Mesenteric fat pad (tissue), 1 donor: ENCODE measurements around the gene PRR7. TPM values are rescaled to one million over a fixed set of nuclear protein-coding genes. Genes with fewer than 3 reads are reported as not detected.

Experiments
- DNase-seq: peaks from one replicate; pipeline ENCODE4 v3.0.0-alpha.2; 2020; ENCODE audit warnings: low spot score
- total RNA-seq: library from RNA; stranded (reverse); fragmentation: NEBNext Ultra II Directional; extraction: Animal tissue kit (Norgen Biotek cat#: 25700); gene quantifications from one replicate; pipeline ENCODE4 v1.2.1, GENCODE V29; 2021
- donor health status: DM: yes; HTN: yes; CAD: no.

PRR7 gene
- total RNA-seq, 1 donor from 2014 or later: 1.00 TPM

DNA sequence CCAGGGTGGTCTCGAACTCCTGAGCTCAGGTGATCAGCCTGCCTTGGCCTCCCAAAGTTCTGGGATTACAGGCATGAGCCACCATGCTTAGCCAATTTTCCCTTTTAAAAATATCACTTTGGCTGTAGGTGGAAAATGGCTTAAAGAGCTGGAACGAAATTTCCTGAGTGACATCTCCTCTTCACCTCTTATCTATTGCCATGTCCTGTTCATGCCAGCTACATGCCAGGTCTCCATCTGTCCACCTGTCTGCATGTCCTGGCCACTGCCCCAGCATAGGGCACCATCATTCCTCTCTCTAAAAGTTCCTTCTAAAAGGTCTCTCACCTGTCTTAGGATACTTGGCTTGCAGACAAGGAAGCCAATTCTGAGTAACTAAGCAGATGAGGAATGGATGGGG is 22.9 kb upstream of the PRR7 start:
- DNase-seq: no peak

DNA sequence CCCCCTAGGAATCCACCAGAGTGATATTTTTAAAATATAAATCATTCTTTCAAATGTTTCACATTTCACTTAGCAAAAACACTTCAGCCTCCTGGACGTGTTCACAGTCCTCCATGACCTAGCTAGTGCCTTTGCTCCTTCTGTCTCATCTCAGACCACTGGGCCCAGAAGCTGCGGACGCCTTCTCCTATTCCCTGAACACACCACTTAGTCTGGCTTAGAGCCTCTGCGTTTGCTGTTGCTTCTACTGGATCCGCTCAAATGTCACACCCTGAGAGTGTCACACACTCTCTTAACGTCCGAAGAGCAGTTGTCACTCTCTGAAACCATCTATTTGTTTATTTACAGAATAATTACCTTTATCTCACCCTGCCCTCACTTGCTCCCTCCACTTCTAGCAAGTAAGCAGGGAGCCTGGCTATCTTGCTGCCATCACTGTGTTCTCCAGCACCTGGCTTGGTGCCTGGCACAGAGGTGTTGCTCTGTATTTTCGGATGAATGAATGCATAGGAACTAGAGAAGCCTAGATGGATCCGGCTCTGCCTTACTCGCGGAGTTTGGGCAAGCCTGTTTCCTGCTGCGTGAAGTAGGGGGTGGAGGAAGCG is 21.3 kb upstream of the PRR7 start:
- DNase-seq: no peak

DNA sequence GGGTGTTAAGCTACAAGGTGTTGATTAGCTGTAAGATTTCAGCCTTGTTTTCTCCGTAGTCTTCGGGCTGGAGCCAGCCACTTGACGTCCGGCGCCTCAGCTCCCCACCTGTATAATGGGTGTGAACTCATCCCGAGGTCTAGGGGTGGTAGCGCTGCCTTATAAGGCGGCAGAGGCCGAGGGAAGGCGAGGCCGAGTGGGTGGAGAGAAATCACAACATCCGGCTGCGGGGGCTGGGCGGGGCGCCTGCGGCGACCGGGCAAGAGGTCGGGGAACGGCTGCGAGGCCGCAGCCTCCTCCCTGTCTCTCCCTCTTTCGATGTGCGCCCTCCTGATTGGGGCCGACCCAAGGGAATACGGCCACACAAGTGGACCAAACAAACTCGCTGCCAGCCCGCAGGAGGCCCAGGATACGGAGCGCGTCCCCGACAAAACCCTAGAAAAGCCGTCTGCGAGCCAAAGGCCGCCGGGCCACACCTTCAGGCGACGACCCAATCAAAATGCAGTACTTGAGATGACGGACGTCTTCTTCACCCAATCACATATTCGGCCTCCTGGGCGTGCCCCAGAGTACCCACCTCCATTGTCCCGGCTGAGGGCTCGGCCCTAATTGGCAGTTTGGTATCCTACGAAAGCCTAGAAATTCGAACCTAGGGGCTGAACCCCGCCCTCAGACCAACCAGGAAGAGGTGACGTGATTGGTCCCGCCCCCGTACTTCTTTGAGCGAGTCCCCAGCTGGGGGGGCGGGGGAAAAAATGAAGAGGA is 20.6 kb upstream of the PRR7 start:
- DNase-seq: peak; percentile 99

DNA sequence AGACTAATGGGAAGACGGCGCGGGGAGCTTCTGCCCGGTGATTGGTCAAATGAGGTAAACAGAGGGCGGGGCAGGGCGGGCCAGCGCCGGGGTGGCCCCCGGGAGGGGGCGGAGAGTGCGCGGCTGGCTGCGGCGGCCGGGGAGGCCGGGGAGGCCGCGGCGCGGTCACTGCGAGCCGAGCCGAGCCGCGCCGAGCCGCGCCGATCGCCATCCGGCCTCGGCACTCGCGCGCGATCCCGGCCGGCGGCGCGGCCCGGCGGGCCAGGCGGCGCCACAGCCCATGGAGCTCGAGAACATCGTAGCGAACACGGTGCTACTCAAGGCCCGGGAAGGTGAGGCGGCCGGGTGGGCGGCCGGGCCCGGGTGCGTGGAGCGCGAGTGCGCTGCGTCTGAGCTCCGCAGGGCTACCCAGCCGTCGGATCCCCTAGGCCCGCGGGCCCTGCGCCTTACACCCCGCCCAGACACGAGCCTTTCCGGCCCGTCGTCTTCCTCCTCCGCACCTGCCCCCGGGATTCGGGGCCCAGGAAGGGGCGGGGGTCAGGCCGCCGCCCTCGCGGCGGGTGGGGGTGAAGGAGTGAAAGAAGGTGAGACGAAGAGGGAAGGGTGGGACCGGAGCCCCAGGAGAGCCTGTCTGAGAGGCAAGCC is 19.9 kb upstream of the PRR7 start, which contains the start of gene GRK6:
Gene GRK6, plus strand, starts transcription at position 111 of the 645 bp plus-strand sequence. Its CDS starts 170 bp downstream, at position 281.
- DNase-seq: no peak

DNA sequence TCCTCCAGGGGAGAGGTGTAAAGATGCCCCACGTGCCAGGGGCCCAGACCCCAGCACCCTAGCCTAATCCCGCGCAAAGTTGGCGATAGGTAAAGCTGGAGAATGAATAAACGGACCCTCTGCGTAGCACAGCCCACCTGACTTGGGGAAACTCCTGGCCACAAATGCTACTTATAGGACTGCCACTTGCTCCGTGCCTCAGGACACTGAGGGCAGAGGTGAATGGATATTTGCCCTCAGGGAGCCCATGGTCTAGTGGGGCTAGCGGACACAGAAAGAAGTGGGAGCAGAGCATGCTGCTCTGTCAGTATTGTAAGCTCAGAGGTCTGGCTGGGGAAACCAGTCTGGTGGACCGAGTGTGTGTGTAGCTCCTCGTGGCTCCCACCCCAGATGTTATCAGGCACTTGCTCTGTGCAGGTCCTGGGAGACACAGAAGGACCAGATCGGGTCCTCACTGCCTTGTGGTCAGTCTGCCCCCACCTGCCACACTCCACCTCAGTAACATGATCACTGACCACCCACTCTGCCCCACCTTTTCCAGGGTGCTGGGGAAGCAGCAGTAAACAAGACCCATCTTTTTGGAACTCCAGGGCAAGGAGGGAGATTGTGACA is 19.3 kb upstream of the PRR7 start:
- no peak for DNase-seq

DNA sequence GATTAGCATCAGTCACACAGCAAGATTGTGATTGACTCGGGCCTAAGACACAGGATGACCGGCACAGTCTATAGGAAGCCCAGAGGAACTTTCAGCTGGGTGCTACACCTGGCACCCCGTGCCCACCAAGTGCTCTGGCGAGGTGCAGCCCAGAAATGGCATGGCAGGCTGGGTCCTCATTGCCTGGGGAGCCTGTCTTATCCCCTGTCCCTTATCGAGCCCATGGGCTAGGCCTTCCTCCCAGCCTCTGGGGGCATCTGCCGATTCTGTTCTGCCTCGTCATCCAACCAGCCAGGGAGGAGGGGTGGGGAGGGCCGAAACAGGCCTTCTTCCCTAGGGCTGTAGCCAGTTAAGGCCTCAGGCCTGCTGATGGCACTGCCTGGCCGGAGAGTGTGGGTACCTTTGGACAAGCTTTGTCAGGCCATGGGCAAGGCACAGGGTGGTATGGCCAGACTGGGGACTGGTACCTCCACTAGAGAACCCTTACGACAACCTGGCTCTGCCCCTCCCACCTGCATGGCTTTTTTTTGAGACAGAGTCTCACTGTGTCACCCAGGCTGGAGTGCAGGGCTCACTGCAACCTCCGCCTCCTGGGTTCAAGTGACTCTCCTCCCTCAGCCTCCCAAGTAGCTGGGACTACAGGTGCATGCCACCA is 18.6 kb upstream of the PRR7 start:
- no peak for DNase-seq

DNA sequence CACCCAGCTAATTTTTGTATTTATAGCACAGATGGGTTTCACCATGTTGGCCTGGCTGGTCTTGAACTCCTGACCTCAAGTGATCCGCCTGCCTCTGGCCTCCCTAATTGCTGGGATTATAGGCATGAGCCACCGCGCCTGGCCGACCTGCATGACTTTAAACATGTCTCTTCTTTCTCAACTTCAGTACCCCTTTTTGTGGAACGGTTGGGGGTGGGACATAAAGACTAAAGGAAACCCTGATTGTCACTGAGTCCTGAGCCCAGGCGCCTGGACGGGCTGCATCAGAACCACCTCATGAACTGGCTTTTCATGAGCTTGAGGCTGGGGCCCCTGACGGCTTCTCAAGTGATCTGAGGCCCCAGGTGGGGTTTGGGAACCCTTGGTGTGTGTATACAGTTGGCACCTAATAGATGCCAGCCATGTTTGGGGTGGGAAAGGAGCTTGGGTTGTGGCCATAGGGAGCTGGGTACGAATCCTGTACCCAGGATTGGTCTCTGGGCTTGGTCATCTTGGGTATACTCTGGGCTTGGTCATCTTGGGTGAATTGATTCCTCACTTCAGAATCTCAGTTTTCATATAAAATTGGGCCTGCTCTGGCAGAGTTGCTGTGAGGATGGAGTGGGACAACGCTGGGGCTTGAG is 17.9 kb upstream of the PRR7 start:
- no peak for DNase-seq

DNA sequence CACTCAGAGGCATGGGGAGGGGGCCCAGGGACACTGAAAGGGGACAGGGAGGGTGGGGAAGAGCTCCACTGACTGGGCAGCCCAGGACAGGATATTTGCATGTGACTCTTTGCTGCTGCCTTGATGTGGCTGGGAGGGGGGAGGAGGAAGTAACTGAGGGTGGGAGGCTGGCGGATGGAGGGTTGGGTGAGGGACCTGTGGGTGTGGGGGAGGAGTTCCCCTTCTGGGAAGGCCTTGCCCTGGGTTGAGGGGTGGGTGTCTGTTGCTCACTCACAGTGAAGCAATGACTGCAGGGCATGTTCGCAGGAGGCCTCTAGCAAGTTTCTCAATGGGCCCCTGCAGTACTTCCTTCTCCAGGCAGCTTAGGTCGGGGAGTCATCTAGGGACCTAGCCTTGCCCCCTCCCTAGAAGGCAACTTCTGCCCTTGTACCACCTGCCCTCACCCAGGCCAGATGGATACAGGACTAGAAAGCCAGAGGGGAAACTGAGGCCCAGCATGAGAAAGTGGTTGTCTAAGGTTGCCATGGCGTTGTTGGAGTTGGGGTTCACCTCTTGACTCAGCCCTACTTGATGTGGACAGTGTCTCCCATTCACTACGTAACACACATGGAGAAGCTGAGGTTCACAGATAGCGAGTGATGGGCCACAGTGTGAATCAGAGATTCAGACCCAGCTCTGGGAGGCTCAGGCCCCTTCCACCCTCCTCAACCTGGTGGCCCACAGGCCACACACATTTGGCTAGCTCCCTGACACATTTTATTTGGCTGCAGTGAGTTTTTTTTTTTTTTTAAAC is 17.2 kb upstream of the PRR7 start:
- no peak for DNase-seq

DNA sequence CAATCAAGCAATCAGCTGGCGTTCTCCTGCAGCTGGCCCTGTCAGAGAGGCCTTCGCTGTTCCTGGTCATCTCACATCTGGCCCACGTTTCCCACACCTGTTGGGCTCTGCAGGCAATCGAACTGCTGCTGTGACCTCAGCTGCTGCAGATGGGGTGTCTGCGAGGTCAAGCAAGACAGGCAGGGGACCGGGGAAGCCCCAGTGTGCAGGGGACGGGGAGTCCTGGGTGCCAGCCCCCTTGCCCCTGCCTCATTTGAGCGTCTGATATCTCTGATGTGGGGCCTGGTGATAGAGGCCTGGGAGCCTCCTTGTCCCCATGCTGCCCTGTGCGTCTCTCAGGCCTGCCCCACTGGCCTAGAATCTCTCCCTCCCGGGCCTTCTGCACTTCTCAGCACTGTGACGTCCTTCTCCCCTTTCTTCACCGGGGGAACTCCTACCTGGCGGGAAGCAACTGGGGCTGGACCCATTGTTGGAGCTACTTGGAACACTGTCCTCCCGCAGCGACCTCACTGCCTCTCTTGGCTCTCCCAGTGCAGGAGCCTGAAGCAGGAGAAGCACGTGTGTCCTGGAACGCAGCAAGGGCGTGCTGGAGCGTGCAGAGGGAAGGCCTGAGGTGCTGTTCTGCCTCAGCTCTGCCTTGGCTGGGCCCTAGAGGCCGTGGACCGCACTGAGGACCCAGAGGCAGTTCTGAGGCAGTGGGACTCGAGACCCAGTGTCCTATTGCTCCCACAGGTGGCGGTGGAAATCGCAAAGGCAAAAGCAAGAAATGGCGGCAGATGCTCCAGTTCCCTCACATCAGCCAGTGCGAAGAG is 16.3 kb upstream of the PRR7 start:
- DNase-seq: no peak

DNA sequence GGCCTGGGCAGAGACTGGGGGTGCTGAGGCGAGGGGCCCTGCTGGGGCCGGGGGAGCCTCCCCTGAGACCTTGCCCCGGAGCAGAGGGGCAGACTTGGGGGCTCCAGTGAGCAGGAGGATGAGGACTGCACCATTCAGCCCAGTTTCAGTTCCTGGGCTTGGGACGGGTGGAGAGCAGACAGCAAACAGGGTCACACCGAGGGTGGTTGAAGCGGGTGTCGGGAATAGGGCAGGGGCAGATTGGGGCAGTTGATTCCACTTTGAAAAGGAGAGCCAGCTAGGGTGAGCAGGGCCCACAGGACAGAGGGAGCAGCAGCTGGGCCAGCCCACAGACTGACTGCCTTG is 15.7 kb upstream of the PRR7 start:
- DNase-seq: no peak

DNA sequence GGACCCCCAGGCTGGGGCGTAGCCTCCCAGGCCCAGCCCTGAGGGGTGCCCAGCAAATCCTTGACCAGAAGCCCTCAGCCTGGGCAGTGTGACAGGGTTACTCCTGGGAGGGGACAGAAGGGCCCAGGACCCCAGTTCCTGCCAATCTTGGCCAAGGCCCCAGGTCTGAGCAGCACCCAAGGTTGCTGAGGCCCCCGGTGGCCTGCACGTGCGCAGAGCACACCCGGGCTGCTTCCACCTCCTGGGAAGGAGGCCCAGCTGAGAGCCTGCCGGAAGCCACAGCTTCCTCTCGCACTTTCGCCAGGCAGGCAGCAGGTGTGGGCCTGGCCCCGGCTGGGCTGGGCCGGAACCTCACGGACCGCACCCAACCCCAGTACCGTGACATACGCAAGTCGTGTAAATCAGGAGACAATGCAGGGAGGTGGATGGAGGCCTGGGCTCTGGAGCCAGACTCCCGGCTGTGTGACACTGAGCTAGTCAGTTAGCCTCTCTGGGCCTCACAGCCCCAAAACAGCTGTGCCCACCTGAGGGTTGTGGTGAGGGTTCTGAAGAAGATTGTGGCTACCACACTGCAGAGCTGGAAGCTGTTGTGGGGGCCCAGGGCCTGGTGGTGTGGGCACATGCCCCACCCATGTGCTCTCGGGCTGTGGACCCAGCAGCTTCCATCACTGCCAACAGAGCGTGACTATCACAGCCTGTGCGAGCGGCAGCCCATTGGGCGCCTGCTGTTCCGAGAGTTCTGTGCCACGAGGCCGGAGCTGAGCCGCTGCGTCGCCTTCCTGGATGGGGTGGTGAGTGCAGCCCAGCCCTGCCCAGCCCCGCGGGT is 15.1 kb upstream of the PRR7 start:
- DNase-seq: no peak

DNA sequence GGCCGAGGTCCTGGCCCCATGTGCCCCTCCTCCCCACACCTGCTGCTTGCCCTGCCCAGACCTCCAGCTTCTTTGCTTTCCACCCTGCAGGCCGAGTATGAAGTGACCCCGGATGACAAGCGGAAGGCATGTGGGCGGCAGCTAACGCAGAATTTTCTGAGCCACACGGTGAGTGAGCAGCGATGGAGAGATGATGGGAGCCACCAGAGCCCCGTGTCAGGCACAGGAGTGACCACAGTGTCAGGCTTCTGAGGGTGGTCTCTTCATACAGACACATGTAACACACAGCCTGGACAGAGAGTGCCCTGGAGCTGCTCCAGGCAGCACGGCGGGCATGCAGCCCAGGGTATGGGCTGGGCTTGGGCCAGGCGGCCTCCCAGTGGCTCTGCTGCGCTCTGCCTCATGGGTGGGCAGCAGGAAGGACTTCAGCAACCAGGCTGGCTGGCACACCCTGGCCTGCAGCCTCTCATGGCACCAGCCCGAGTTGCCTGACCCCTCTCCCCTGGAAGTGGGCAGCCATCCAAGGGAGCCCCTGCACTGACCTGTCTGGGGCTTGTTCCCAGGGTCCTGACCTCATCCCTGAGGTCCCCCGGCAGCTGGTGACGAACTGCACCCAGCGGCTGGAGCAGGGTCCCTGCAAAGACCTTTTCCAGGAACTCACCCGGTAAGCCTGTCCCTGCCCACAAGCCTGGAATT is 14.3 kb upstream of the PRR7 start:
- DNase-seq: no peak

DNA sequence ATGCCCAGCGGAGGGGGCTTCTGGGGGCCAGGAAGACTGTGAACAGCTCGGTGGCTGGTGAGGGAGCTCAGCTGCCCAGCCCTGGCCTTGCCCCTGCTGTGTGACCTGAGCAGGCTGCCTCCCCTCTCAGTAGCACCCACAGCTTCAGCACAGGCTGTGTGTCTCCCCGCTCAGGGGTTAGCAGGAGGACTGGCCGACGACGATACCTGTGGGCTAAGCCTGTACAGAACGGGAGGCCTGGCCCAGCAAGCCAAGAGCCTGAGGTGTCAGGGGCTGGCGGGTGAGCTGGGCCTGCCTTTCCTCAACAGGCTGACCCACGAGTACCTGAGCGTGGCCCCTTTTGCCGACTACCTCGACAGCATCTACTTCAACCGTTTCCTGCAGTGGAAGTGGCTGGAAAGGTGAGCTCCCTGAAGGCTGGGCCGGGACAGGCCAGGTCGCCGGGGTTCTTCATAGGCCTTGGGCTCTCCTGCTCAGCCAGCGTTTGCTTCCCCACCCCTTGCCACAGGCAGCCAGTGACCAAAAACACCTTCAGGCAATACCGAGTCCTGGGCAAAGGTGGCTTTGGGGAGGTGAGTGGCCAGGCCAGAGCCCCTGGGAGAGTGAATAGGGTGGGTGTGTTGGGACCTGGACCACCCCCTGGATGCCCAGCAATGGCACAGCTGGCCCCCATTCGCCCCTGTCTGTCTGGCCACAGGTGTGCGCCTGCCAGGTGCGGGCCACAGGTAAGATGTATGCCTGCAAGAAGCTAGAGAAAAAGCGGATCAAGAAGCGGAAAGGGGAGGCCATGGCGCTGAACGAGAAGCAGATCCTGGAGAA is 13.6 kb upstream of the PRR7 start:
- DNase-seq: no peak

DNA sequence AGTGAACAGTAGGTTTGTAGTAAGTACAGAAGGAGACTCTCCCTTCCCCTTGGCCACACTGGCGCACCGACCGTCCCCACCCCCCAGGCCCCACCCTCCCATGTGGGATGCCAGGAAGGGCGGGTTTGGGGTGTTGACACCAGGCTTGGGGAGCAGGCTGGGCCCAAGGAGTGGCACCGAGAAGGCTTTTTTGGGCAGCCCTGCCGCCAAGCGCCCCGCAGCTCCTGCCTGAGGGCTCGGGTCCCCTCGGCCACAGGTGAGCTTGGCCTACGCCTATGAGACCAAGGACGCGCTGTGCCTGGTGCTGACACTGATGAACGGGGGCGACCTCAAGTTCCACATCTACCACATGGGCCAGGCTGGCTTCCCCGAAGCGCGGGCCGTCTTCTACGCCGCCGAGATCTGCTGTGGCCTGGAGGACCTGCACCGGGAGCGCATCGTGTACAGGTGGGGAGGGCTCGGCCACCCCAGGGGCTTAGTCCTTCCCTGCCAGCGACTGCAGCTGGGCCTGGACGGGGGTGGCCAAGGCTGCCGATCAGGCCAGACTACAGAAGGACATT is 12.9 kb upstream of the PRR7 start:
- no peak for DNase-seq

DNA sequence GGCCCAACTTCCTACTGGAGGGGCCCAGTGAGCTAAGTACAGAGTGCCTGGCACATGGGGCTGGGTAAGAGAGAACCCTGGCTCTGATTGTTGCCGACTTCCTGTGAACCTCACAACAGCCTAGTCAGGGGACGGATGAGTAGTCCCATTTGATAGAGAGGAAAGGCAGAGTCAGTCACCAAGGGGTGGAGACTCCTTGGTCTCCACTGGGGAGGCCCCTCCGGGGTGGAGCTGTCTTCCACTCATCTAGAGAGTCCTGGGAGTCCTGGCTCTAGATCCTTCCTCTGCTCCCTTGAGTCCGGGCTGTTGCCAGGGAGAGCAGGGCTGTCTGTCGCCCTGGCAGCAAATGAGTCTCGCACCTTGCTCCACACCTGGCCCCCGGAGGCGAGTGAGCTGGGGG is 12.2 kb upstream of the PRR7 start:
- DNase-seq: no peak

DNA sequence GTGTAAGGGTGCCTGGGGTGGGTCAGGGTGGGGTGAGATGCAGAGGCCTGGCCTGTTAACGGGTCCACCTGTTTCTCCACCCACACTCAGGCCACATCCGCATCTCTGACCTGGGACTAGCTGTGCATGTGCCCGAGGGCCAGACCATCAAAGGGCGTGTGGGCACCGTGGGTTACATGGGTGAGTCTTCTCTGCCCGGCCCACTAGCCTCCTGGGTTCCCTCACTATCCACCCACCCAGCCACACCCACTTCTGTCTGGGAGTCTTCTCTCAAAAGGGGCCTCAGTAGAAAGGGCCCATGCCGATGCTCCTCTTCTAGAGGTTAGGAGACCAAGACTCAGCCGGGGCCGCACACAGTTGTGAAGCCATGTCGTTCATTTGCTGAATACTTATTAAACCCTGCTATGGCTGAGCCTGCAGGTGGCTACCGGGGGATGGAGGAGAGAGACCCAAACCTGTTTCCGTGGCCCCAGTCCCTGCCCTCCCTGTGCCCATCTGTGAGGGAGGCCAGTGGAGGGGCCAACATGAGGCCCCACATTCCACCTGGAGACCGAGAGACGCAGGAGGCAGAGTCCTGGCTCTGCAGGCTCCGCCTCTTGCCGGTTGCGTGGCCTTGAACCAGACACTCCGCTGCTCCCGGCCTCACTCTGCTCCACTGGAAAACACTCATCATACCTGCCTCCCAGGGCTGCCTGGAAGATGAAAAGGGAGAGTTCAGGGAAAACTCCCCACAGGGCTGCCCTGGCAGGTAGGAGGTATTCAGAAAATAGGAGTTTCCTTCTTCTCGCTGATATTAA is 11.5 kb upstream of the PRR7 start:
- DNase-seq: no peak
